Activated CD8-positive, alpha-beta T cell treated with anti-CD3 and anti-CD28 coated beads for 36 hours (primary cell): ENCODE data around the gene RNLS. TPM values are rescaled to one million over a fixed set of nuclear protein-coding genes. Genes with fewer than 3 reads are reported as not detected.

Source experiments
- ATAC-seq: fragments of 200-7000 bp; cut with Tn5 transposase; one replicate; pipeline ENCODE4 v1.10.0; 2021; ENCODE audit warnings: mild to moderate bottlenecking, moderate library complexity
- CTCF ChIA-PET: fragments of 350-600 bp; sonication (Branson Sonifier 250); formaldehyde crosslinking; loops from one replicate; lab custom pipeline; 2021; ENCODE audit warnings: antibody characterized with exemption; lab: Charles Lee
- POLR2A ChIA-PET: fragments of 350-600 bp; sonication (Branson Sonifier 250); formaldehyde crosslinking; loops from one replicate; lab custom pipeline; 2021; ENCODE audit warnings: antibody characterized with exemption; lab: Charles Lee
- DNase-seq: peaks from one replicate; pipeline ENCODE4 v3.0.0-alpha.2; 2020
- H3K27ac Mint-ChIP-seq: one replicate; pipeline ENCODE4 v1.8.0; 2021; ENCODE audit warnings: mild to moderate bottlenecking, mixed read lengths
- H3K27me3 Mint-ChIP-seq: one replicate; pipeline ENCODE4 v1.8.0; 2021; ENCODE audit warnings: mixed read lengths
- H3K36me3 Mint-ChIP-seq: one replicate; pipeline ENCODE4 v1.8.0; 2021; ENCODE audit warnings: low read depth, mixed read lengths
- H3K4me1 Mint-ChIP-seq: one replicate; pipeline ENCODE4 v1.8.0; 2021; ENCODE audit warnings: low read depth, mixed read lengths
- H3K4me3 Mint-ChIP-seq: one replicate; pipeline ENCODE4 v1.8.0; 2021; ENCODE audit warnings: mild to moderate bottlenecking, moderate library complexity, mixed read lengths
- H3K9me3 Mint-ChIP-seq: one replicate; pipeline ENCODE4 v1.8.0; 2021; ENCODE audit warnings: mixed read lengths
- CTCF ChIP-seq: fragments of 200-600 bp; IDR thresholded peaks from one replicate; pipeline ENCODE4 v1.8.0; 2022; ENCODE audit warnings: antibody characterized with exemption, mild to moderate bottlenecking
- intact Hi-C: fragments of 100-400 bp; cut with micrococcal nuclease; formaldehyde crosslinking; loops from one replicate; pipeline ENCODE4 v1.10.0; 2022
- total RNA-seq, 2 experiments: library from RNA; stranded (reverse); gene quantifications; one replicate each; pipeline ENCODE4 v1.2.3, GENCODE V29; 2021

Gene RNLS
- total RNA-seq, 2 experiments from 2014 or later = 4.5 TPM

- Mint-ChIP-seq H3K36me3 (no peaks in the 10 kb centered on the region), H3K4me1 (no peaks in the 10 kb centered on the region), H3K27me3 (no peaks in the 10 kb centered on the region), H3K9me3 (no peaks in the 10 kb centered on the region), H3K4me3 (no peak overlapping the region), H3K27ac (no peak overlapping the region)
- DNase-seq (no peak), ATAC-seq (no peak)
- ChIA-PET CTCF (no interaction called here), POLR2A (no interaction called here)
- intact Hi-C loops = no loop called here
- TF ChIP-seq CTCF = no peak
These were observed 70.5 kb downstream of the RNLS start for GRCh38 chr10:88512599-88512998.

- DNase-seq = no peak
- no peak for ATAC-seq
- Mint-ChIP-seq H3K27ac (no peak overlapping the region), H3K4me3 (no peak overlapping the region), H3K27me3 (peaks cover 1% of the 10 kb centered on the region), H3K4me1 (no peaks in the 10 kb centered on the region), H3K36me3 (no peaks in the 10 kb centered on the region), H3K9me3 (no peaks in the 10 kb centered on the region)
- intact Hi-C loops = no loop called here
- CTCF ChIA-PET = no interaction called here
- POLR2A ChIA-PET = no interaction called here
- TF ChIP-seq CTCF = no peak
These were observed 74.3 kb downstream of the RNLS start for GRCh38 chr10:88508796-88509195.

- Mint-ChIP-seq H3K27me3 (peaks cover 1% of the 10 kb centered on the region), H3K4me1 (no peaks in the 10 kb centered on the region), H3K27ac (no peak overlapping the region), H3K36me3 (no peaks in the 10 kb centered on the region), H3K9me3 (no peaks in the 10 kb centered on the region), H3K4me3 (no peak overlapping the region)
- POLR2A ChIA-PET = no interaction called here
- intact Hi-C loops = no loop called here
- no peak for TF ChIP-seq CTCF
- CTCF ChIA-PET = interaction anchor here (1.6 kb wide), 1 partner anchor 16 kb away, joined by 4 read pairs; no protein-coding TSS in a partner anchor
- ATAC-seq (no peak), DNase-seq (no peak)
These were observed 75.2 kb downstream of the RNLS start for GRCh38 chr10:88507826-88508453.

- ChIA-PET CTCF (interaction anchor here (1.6 kb wide), 1 partner anchor 17 kb away, joined by 4 read pairs; no protein-coding TSS in a partner anchor), POLR2A (no interaction called here)
- H3K4me1 Mint-ChIP-seq = no peaks in the 10 kb centered on the region
- H3K27me3 Mint-ChIP-seq = peaks cover 1% of the 10 kb centered on the region
- no peaks in the 10 kb centered on the region for H3K36me3 Mint-ChIP-seq
- no peak overlapping the region for H3K27ac Mint-ChIP-seq
- no peak overlapping the region for H3K4me3 Mint-ChIP-seq
- intact Hi-C loops = no loop called here
- H3K9me3 Mint-ChIP-seq = no peaks in the 10 kb centered on the region
- no peak for TF ChIP-seq CTCF
- ATAC-seq (no peak), DNase-seq (no peak)
These were observed 75.7 kb downstream of the RNLS start for GRCh38 chr10:88507404-88507803.

GRCh38 chr10:88505680-88506215 lies 77.4 kb downstream of the RNLS start:
- no peaks in the 10 kb centered on the region for H3K4me1 Mint-ChIP-seq

More at GRCh38 chr10:88505680-88506215, 77.4 kb downstream of the RNLS start:
- CTCF ChIA-PET = no interaction called here
- TF ChIP-seq CTCF = no peak
- H3K27ac Mint-ChIP-seq = no peak overlapping the region
- no peak overlapping the region for H3K4me3 Mint-ChIP-seq
- ATAC-seq = no peak
- POLR2A ChIA-PET = no interaction called here
- DNase-seq = no peak
- intact Hi-C loops = no loop called here
- no peaks in the 10 kb centered on the region for H3K36me3 Mint-ChIP-seq
- H3K9me3 Mint-ChIP-seq = no peaks in the 10 kb centered on the region
- peaks cover 1% of the 10 kb centered on the region for H3K27me3 Mint-ChIP-seq
